IPS DF 4.7 (cell line): ENCODE measurements around the gene BLTP3A.
"Not testable (repeated sequence)": the region's sequence is repeated elsewhere in the genome, so short reads cannot be mapped to it uniquely, and the experiment has no call there.

Experiments used
- DNase-seq: peaks from one replicate; pipeline ENCODE4 v3.0.0-alpha.2; 2013; ENCODE audit warnings: low spot score; ENCODE audit errors: extremely low read depth

Gene BLTP3A, protein sequence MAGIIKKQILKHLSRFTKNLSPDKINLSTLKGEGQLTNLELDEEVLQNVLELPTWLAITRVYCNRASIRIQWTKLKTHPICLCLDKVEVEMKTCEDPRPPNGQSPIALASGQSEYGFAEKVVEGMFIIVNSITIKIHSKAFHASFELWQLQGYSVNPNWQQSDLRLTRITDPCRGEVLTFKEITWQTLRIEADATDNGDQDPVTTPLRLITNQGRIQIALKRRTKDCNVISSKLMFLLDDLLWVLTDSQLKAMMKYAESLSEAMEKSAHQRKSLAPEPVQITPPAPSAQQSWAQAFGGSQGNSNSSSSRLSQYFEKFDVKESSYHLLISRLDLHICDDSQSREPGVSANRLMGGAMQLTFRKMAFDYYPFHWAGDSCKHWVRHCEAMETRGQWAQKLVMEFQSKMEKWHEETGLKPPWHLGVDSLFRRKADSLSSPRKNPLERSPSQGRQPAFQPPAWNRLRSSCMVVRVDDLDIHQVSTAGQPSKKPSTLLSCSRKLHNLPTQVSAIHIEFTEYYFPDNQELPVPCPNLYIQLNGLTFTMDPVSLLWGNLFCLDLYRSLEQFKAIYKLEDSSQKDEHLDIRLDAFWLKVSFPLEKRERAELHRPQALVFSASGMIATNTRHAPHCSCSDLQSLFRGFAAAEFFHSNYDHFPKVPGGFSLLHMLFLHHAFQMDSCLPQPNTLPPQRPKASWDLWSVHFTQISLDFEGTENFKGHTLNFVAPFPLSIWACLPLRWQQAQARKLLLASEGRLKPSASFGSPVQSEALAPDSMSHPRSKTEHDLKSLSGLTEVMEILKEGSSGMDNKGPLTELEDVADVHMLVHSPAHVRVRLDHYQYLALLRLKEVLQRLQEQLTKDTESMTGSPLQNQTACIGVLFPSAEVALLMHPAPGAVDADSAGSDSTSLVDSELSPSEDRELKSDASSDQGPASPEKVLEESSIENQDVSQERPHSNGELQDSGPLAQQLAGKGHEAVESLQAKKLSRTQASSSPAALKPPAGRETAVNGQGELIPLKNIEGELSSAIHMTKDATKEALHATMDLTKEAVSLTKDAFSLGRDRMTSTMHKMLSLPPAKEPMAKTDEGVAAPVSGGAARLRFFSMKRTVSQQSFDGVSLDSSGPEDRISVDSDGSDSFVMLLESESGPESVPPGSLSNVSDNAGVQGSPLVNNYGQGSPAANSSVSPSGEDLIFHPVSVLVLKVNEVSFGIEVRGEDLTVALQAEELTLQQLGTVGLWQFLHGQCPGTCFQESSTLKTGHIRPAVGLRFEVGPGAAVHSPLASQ (N-terminal part only)

DNA sequence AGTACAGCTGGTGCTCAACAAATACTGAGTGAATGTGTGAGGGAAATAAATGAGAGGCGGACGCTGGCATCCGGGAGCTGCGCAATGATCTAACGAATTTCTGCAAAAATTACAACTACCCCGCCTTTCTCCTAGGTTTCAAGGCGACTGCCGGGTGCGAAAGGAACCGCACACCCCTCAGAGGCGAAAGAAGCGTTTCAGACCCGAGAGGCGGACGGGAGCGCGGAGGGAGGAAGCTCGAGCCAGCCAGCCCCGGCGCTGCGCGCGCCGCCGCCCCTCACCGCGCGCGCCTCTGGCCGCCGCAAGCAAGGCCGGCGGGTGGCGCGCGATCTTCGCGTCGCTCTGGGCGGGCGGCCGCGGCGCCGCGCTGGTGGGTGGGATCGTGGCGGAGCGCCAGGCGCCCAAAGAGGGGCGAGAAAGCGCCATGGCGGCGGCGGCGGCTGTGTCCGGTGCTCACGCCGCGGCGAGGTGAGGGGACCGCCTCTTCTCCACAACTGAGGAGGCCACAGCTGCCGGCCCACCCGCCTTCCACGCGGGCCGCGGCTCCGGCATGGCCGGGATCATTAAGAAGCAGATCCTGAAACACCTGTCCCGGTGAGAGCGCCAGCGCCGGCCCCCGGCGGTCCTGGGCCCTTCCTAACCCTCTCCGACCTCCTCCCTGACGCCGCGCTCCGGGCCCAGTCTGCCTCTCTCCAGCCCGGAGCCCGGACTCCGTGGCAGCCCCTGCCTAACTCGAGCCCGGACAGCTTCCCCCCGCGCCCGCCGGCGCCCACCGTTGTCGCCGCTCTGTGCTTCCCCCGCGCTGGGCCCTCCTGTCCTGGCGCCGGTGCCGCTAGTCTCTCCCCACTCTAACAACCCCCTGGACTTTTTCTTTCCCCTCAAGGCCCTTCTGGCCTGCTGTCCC lies at the start of gene BLTP3A:
TSS of gene BLTP3A (plus strand) at position 383 of the 904 bp plus-strand sequence. CDS start at position 551, 168 bp downstream.
- DNase-seq: no peak

DNA sequence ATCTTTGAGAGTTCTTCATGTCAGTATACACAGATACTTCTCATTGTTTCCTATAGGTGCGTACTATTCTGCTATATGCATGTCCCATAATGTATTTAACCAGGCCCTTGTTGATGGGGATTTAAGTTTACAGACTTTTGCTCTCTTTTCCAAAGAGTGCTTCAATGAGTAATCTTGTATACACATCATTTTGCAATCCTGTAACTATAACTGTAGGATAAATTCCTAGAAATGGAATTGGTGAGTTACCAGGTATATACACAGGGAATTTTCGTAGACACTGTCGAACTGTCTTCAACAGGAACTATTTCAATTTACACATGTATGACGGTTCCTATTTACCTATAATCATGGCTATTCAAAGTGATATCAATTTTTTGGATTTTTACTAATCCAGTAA lies 49.8 kb upstream of the BLTP3A start:
- no peak for DNase-seq

DNA sequence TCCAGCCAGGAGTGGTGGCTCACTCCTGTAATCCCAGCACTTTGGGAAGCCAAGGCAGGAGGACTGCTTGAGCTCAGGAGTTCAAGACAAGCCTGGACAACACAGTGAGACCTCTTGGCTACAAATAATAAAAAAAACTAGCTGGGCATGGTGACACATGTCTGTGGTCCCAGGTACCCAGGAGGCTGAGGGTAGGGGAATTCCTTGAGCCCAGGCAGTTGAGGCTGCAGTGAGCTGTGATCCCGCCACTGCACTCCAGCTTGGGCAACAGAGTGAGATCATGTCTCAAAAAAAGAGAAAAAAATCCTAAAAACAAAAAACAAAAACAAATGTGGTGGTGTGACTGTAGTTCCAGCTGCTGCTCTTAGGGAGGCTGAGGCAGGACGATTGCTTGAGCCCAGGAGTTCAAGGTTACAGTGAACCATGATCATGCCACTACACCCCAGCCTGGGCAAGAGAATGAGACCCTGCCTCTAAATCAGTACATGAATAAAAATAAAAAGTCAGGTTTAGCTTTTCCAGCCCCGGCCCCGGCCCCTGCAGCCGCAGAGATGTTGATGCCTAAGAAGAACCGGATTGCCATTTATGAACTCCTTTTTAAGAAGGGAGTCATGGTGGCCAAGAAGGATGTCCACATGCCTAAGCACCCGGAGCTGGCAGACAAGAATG lies 48.1 kb upstream of the BLTP3A start:
- DNase-seq: no peak

DNA sequence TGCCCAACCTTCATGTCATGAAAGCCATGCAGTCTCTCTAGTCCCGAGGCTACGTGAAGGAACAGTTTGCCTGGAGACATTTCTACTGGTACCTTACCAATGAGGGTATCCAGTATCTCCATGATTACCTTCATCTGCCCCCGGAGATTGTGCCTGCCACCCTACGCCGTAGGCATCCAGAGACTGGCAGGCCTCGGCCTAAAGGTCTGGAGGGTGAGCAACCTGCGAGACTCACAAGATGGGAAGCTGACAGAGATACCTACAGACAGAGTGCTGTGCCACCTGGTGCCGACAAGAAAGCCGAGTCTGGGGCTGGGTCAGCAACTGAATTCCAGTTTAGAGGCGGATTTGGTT lies 47.6 kb upstream of the BLTP3A start:
- DNase-seq: not testable (repeated sequence)

DNA sequence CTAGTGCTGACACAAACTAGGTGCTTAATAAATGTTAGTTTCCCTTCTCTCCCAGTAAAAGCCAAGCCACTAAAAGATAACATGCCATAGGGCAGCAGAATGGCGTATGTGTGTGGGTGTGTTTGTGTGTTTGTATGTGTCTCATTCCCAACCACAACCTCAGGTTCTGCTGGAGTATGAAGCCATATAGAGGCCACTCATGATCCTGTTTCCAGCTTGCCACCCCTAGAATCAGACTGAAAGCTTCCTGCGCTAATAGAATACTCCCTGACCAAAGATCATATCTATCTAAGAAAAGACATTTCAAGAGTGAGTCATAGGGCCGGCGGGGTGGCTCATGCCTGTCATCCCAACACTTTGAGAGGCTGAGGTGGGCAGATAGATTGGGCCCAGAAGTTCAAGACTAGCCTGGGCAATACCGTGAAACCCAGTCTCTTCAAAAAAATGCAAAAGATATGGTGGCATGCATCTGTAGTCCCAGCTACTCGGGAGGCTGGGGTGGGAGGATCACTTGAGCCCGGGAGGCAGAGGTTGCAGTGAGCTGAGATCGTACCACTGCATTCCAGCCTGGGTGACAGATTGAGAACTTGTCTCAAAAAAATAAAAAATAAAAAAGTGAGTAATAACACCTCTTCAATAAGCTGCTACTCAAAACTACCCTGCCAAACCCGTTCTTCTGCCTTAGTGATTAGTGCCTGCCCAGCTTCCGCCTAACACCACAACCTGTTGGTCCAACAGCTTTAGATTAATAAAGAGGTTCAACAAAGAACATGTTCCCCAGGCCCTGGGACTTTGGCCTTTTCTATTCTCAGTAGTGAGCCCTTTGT lies 46.4 kb upstream of the BLTP3A start:
- no peak for DNase-seq

DNA sequence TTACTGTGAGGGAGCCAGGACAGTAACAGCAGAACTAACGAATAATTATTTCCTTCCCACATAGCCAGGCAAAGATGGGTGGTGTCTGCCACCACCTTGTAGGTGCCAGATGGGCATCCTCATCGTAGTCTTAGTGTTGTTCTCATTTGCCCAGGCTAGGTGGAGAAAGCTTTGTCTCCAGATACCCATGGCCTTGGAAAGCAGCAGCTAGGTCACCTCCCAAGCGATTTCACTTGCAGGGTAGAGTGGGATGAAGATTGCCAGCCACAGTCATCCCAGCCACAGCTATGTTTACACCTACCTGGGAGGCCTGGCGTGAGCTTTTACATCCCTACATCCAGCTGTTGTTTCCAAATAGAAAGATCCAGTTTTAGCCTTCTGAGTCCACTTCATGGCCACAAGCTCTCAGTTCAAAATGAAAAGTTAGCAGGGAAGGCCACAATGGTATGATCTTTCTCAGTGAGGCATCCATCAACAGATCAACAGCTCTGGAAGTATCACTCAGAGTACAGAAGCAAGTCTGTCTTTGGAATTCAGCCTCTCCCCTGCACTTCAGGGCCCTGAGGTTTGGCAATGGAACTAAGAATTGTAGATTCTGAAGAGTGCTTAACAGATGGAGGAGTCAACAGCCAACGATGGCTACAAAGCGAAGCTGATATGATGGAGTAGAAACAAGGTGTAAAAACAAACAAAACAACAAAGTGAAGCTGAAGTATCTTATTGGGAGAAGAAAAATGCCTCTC lies 45.6 kb upstream of the BLTP3A start:
- no peak for DNase-seq

DNA sequence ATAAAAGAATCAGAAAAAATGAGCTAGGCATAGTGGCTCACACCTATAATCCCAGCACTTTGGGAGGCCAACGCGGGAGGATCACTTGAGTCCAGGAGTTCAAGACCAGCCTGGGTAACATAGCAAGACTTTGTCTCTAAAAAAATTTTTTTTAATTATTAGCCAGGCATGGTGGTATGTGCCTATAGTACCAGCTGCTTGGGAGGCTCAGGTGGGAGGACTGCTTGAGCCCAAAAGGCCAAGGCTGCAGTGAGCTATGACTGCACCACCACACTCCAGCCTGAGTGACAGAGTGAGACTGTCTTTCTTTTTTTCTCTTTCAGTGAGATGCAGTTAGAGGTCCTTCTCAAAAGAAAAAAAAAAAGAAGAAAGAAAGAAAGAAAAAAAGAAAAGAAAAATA lies 43.1 kb upstream of the BLTP3A start:
- DNase-seq: no peak

DNA sequence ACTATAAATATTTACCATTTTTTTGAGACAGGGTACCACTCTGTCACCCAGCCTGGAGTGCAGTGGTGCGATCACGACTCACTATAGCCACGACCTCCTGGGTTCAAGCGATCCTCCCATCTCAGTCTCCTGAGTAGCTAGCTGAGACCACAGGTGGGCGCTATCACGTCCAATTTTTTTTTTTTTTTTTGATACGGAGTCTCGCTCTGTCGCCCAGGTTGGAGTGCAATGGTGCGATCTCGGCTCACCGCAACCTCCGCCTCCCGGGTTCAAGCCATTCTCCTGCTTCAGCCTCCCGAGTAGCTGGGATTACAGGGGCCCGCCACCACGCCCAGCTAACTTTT lies 35.4 kb upstream of the BLTP3A start:
- DNase-seq: not testable (repeated sequence)

DNA sequence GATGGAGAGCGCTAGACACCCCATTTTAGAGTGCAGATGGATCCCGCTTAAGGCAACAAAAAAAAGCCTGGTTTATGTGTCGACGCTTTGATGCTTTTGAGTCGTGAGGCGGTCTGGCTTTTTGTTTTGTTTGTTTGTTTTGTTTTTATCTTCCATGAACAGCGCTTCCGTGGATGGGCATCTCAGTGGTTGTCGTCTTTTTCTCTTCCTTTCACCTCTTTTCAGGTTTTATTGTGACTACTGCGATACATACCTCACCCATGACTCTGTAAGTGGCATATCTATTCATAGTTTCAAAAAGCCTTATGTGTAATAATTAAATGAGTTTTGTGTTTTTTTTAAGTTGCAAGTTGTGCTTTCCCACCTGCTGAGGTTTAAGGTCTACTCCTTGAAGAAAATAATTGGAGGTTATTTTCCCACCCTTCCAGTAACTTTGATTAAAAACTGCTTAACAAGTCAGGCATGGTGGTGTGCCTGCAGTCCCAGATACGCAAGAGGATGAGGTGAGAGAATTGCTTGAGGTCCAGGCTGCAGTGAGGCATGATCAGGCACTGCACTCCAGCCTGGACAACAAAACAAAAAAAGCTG lies 34.1 kb upstream of the BLTP3A start:
- DNase-seq: no peak

DNA sequence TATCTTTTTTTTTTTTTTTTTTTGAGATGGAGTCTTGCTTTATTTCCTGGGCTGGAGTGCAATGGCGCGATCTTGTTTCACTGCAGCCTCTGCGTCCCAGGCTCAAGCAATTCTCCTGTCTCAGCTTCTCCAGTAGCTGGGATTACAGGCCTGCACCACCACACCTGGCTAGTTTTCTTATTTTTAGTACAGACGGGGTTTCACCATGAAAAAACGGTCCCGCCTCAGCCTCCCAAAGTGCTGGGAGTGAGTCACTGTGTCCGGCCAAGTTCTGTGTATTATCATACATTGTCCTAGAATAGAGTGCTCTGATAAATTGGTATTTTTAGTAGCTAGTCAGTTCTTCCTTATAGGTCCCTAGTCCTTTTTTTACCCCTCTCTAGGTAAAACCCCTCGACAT lies 31.8 kb upstream of the BLTP3A start:
- DNase-seq: no peak

DNA sequence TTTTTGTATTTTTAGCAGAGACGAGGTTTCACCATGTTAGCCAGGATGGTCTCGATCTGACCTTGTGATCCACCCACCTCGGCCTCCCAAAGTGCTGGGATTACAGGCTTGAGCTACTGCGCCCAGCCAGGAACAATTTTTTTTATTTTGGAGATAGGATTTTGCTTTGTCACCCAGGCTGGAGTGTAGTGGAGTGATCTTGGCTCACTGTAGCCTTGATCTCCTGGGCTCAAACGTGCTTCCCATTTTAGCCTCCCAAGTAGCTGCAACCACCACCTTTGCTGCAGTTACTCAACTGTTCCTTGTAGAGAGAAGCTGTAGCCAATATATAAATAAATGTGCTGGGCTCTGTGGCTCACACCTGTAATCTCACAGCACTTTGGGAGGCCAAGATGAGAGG lies 30.2 kb upstream of the BLTP3A start:
- not testable (repeated sequence) for DNase-seq

DNA sequence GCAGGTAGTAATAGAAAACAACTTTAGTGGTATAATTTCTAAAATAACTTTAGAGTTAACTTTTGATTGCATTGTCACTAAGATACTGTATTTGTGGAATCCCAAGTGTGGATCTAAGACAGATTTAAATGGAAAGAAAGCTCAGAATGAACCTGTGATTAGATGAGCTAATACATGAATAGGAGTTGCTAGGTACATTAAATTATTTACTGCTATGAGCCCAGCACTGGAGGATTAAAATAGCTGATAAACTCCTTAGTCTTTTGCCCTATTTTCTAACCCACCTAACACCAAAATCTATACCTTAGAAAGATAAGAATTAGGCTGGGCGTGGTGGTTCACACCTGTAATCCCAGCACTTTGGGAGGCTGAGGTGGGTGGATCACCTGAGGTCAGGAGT lies 23.7 kb upstream of the BLTP3A start:
- DNase-seq: no peak

DNA sequence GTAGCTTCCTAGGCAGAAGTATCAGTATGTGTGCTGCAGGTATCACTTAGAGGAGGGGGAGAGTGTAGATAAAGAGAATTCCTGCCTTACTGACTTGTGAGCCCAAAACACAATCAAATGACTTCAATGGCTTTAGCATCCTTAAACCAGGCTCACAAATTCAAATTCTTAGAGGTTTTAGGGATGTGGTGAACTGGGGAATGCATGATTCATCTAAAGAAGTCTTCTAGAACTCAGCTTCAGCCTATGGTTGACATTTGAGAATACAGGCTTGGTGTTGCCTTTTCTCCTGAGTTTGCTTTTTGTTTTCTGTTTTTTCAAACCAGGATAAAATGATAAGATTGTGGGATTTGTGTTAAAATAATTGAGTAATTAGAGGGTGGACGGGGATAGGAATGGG lies 20.2 kb upstream of the BLTP3A start:
- DNase-seq: no peak

DNA sequence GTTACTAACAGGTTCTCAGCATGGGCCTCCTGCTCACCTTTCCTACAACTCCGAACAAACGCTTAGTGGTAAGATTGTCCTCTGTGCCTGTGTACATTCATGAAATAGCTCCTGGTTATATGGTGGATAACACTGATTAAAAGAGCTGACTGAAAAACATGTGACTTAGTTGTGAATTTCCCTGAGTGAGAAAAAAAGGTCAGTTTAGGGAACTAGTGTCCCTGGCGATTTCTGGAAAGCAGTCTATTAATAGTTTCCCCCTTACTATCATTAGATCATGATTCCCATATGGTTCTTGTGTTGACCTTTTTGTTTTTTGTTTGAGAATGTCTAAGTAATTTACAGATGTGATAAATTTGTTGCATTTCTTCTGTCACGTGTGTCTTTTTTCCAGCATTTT lies 18.9 kb upstream of the BLTP3A start:
- DNase-seq: no peak

DNA sequence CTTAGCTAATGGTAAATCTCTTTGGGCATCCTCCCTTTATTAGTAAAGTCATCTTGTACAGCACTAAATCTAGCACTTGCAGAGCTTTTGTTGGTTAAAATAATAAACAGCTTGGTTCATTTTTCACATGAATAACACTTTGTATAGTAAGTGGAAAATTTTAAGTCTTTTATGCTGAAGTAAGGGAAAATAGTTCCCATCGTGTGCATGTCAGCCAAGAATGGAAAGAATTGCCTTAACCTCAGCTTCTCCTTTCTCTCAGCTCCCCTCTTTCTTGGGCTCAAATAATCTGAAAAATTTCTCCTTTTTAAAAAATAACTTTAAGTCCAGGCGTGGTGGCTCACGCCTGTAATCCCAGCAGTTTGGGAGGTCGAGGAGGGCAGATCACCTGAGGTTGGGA lies 18.0 kb upstream of the BLTP3A start:
- DNase-seq: no peak

DNA sequence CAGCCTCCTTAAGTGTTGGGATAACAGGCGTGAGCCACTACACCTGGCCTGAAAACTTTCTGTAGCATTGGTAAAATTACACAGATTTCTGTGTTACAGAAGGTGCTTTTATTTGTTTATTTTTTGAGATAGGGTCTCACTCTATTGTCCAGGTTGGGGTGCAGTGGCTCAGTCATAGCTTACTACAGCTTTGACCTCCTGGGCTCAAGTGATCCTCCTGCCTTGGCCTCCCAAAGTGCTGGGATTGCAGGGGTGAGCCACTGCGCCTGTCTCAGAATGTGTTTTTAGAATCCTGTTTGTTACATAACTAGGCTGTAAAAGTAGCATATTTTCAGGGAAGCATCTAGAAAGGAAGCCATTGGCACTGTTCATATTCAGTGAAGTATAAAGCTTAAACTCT lies 16.9 kb upstream of the BLTP3A start:
- no peak for DNase-seq

DNA sequence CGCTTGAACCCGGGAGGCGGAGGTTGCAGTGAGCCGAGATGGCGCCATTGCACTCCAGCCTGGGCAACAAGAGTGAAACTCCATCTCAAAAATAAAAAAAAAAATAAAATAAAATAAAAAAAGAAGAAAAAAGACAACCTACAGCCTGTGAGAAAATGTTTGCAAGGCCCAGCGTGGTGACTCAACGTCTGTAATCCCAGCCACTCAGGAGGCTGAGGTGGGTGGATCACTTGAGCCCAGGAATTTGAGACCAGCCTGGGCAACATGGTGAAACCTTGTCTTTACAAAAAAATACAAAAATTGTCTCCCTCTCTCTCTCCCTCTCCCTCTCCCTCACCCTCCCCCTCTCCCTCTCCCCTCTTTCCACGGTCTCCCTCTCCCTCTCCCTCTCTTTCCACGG lies 6.5 kb upstream of the BLTP3A start:
- DNase-seq: not testable (repeated sequence)

DNA sequence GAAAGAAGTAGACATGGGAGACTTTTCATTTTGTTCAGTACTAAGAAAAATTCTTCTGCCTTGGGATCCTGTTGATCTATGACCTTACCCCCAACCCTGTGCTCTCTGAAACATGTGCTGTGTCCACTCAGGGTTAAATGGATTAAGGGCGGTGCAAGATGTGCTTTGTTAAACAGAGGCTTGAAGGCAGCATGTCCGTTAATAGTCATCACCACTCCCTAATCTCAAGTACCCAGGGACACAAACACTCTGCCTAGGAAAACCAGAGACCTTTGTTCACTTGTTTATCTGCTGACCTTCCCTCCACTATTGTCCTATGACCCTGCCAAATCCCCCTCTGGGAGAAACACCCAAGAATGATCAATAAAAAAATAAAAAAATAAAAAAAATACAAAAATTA lies 4.7 kb upstream of the BLTP3A start:
- DNase-seq: not testable (repeated sequence)
